ENCODE data around the gene RPL9. TPM values are rescaled to one million over a fixed set of nuclear protein-coding genes. Genes with fewer than 3 reads are reported as not detected.

Gene RPL9
- total and polyA plus RNA-seq, 11 donors, result 576 to 2,059 (median 926) TPM

DNA sequence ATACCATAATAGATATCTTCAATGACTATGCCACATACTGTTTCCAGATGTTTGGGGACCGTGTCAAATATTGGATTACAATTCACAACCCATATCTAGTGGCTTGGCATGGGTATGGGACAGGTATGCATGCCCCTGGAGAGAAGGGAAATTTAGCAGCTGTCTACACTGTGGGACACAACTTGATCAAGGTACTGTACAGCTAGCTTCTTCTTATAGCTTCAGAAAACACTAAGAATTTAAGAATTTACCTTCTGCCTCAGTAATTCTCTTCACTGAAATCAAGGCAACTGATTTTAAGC, 51.2 kb downstream of the RPL9 start:
- ATAC-seq (no peak), DNase-seq (no peak)
- no peaks in the 10 kb centered on the region for H3K9me3 ChIP-seq
- H3K4me1 ChIP-seq, result no peaks in the 10 kb centered on the region
- 48 to 62% (median 56%) methylated on average over 1 of the region's 1 CpG for WGBS, 4 donors
- intact Hi-C loops (cut with DNase I), result no loop called here
- TF ChIP-seq POLR2A (IDR thresholded peaks at IDR 0.05), result no peak
- no peak overlapping the region for H3K27ac ChIP-seq
- H3K36me3 ChIP-seq, result no peaks in the 10 kb centered on the region
- no peak overlapping the region for H3K4me3 ChIP-seq
- H3K27me3 ChIP-seq, result peaks cover 0 to 9% (median 0%) of the 10 kb centered on the region in 9 donors

DNA sequence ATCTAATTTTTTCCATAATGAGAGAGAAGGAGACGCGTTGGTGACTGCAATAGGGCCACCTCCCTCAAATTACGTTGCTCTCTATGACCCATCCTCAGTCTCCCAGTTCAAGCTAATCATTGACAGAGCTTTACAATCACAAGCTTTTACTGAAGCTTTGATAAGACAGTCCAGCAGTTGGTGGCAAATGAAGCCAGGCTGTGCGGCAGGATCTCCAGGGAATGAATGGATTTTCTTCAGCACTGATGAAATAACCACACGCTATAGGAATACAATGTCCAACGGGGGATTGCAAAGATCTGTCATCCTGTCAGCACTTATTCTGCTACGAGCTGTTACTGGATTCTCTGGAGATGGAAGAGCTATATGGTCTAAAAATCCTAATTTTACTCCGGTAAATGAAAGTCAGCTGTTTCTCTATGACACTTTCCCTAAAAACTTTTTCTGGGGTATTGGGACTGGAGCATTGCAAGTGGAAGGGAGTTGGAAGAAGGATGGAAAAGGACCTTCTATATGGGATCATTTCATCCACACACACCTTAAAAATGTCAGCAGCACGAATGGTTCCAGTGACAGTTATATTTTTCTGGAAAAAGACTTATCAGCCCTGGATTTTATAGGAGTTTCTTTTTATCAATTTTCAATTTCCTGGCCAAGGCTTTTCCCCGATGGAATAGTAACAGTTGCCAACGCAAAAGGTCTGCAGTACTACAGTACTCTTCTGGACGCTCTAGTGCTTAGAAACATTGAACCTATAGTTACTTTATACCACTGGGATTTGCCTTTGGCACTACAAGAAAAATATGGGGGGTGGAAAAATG, 51.7 kb downstream of the RPL9 start, which contains the start of gene KLB:
Gene KLB, plus strand, starts transcription at position 168 of the 821 bp plus-strand sequence. Its CDS starts 20 bp downstream, at position 188.
- peaks cover 0 to 9% (median 0%) of the 10 kb centered on the region in 9 donors for H3K27me3 ChIP-seq
- H3K4me1 ChIP-seq, result no peaks in the 10 kb centered on the region
- intact Hi-C loops (cut with DNase I), result no loop called here
- no peak for TF ChIP-seq POLR2A (IDR thresholded peaks at IDR 0.05)
- TF ChIP-seq CTCF (IDR thresholded peaks at IDR 0.05), result no peak
- H3K4me3 ChIP-seq, result no peak within 1 kb of the TSS
- ATAC-seq, result no peak
- no peak within 1 kb of the TSS for H3K27ac ChIP-seq
- H3K36me3 ChIP-seq, result no peaks in the 10 kb centered on the region
- WGBS, 4 donors, result 37 to 47% (median 43%) methylated on average over 12 of the region's 12 CpGs
- no peaks in the 10 kb centered on the region for H3K9me3 ChIP-seq
- no peak for DNase-seq

Small RNAs within 50 kb of the gene (microRNA-seq; reads per million reads assigned to microRNA genes)
- gene MIR5591, result 0 reads per million in 4 donors

Other genes with a start within 250 kb of the RPL9 start
- 10 to 100 TPM; 21.0 to 31.2 (median 24.3) TPM for gene RFC1, start 92.6 kb downstream of the RPL9 start, total RNA-seq
- gene RFC1, start 92.6 kb downstream of the RPL9 start, polyA plus RNA-seq, result 10 to 100 TPM in 1 of 2 donors, 1 to 10 TPM in 1; 5.3 to 19.9 TPM
- gene KLB, start 52.0 kb downstream of the RPL9 start, total RNA-seq, result 1 to 10 TPM in 1 of 9 donors, under 1 TPM in 3, not detected in 5; 0.08 to 2.9 (median 0.25) TPM
- gene KLB, start 52.0 kb downstream of the RPL9 start, polyA plus RNA-seq, result under 1 TPM; 0.08 to 0.18 TPM
- 10 to 100 TPM; 15.9 to 34.4 (median 20.2) TPM for gene LIAS, start 134 bp upstream of the RPL9 start, total RNA-seq
- 10 to 100 TPM; 15.8 to 21.3 TPM for gene LIAS, start 134 bp upstream of the RPL9 start, polyA plus RNA-seq
- gene UGDH, start 68.5 kb upstream of the RPL9 start, total RNA-seq, result 10 to 100 TPM in 8 of 9 donors, 1 to 10 TPM in 1; 7.3 to 28.6 (median 16.5) TPM
- 10 to 100 TPM in 1 of 2 donors, 1 to 10 TPM in 1; 2.3 to 10.6 TPM for gene UGDH, start 68.5 kb upstream of the RPL9 start, polyA plus RNA-seq
- 10 to 100 TPM in 8 of 9 donors, 1 to 10 TPM in 1; 7.1 to 24.8 (median 11.9) TPM for gene SMIM14, start 179.9 kb upstream of the RPL9 start, total RNA-seq
- gene SMIM14, start 179.9 kb upstream of the RPL9 start, polyA plus RNA-seq, result 1 to 10 TPM; 3.0 to 6.4 TPM
- 10 to 100 TPM; 17.9 to 66.9 (median 53.2) TPM for gene UBE2K, start 239.2 kb upstream of the RPL9 start, total RNA-seq
- gene UBE2K, start 239.2 kb upstream of the RPL9 start, polyA plus RNA-seq, result 10 to 100 TPM; 36.5 to 41.9 TPM